Measurements from ENCODE around the gene BRD7. TPM values are rescaled to one million over a fixed set of nuclear protein-coding genes. Genes with fewer than 3 reads are reported as not detected.

Gene BRD7
- total RNA-seq, 1 donor from 2014 or later: 61.3 TPM

GRCh38 chr16:50298591-50299507 lies 69.9 kb downstream of the BRD7 start:
- TF ChIP-seq CTCF (IDR thresholded peaks at IDR 0.05; ENCODE audit: insufficient read depth, low read length, poor library complexity, severe bottlenecking): no peak
- H3K36me3 ChIP-seq (ENCODE audit: control insufficient read depth, insufficient read depth, low read length): no peaks in the 10 kb centered on the region
- no peaks in the 10 kb centered on the region for H3K27me3 ChIP-seq (ENCODE audit: control insufficient read depth, insufficient read depth, low read length)
- DNase-seq (ENCODE audit: low read depth): no peak
- no peak overlapping the region for H3K4me3 ChIP-seq (ENCODE audit: low read depth, low read length)

- TF ChIP-seq CTCF (IDR thresholded peaks at IDR 0.05; ENCODE audit: insufficient read depth, low read length, poor library complexity, severe bottlenecking): no peak
- Histone ChIP-seq H3K27me3 (ENCODE audit: control insufficient read depth, insufficient read depth, low read length) (no peaks in the 10 kb centered on the region), H3K36me3 (ENCODE audit: control insufficient read depth, insufficient read depth, low read length) (no peaks in the 10 kb centered on the region), H3K4me3 (ENCODE audit: low read depth, low read length) (no peak overlapping the region)
- no peak for DNase-seq (ENCODE audit: low read depth)
These were observed 70.7 kb downstream of the BRD7 start for GRCh38 chr16:50298075-50298460.

- H3K27me3 ChIP-seq (ENCODE audit: control insufficient read depth, insufficient read depth, low read length): no peaks in the 10 kb centered on the region
- no peak for DNase-seq (ENCODE audit: low read depth)
- no peak overlapping the region for H3K4me3 ChIP-seq (ENCODE audit: low read depth, low read length)
- TF ChIP-seq CTCF (IDR thresholded peaks at IDR 0.05; ENCODE audit: insufficient read depth, low read length, poor library complexity, severe bottlenecking): no peak
- no peaks in the 10 kb centered on the region for H3K36me3 ChIP-seq (ENCODE audit: control insufficient read depth, insufficient read depth, low read length)
These were observed 71.3 kb downstream of the BRD7 start for GRCh38 chr16:50297301-50298074.

- no peaks in the 10 kb centered on the region for H3K36me3 ChIP-seq (ENCODE audit: control insufficient read depth, insufficient read depth, low read length)
- no peak for TF ChIP-seq CTCF (IDR thresholded peaks at IDR 0.05; ENCODE audit: insufficient read depth, low read length, poor library complexity, severe bottlenecking)
- no peak overlapping the region for H3K4me3 ChIP-seq (ENCODE audit: low read depth, low read length)
- no peak for DNase-seq (ENCODE audit: low read depth)
- no peaks in the 10 kb centered on the region for H3K27me3 ChIP-seq (ENCODE audit: control insufficient read depth, insufficient read depth, low read length)
These were observed 72.0 kb downstream of the BRD7 start for GRCh38 chr16:50296807-50297206.

GRCh38 chr16:50295541-50296132 lies 73.2 kb downstream of the BRD7 start:
- Histone ChIP-seq H3K36me3 (ENCODE audit: control insufficient read depth, insufficient read depth, low read length) (no peaks in the 10 kb centered on the region), H3K4me3 (ENCODE audit: low read depth, low read length) (no peak overlapping the region), H3K27me3 (ENCODE audit: control insufficient read depth, insufficient read depth, low read length) (no peaks in the 10 kb centered on the region)
- DNase-seq (ENCODE audit: low read depth): no peak
- no peak for TF ChIP-seq CTCF (IDR thresholded peaks at IDR 0.05; ENCODE audit: insufficient read depth, low read length, poor library complexity, severe bottlenecking)

Measured in kidney epithelial cell (primary cell).